SK-N-SH (cell line): ENCODE data around the gene KIF3B. TPM values are rescaled to one million over a fixed set of nuclear protein-coding genes. Genes with fewer than 3 reads are reported as not detected.

Experiments used
- CTCF ChIA-PET: fragments of 300-600, 350-600 bp; formaldehyde crosslinking; extraction: SDS; loops from one replicate; lab custom pipeline; 2021; lab: Yijun Ruan, JAX
- POLR2A ChIA-PET: fragments of 350-600 bp; sonication (Branson Sonifier 250); formaldehyde crosslinking; extraction: SDS; loops from one replicate; lab custom pipeline; 2020; ENCODE audit warnings: antibody characterized with exemption, inconsistent platforms; lab: Yijun Ruan, JAX
- DNase-seq: peaks from one replicate; pipeline ENCODE4 v3.0.0; 2012
- H2AFZ ChIP-seq: fragments of 200-600 bp; sonication (generic); 2 replicates; pipeline ENCODE4 v1.8.1; 2016; ENCODE audit warnings: antibody characterized with exemption, mild to moderate bottlenecking, low read depth
- H3F3A ChIP-seq: fragments of 200-600 bp; sonication (generic); replicated peaks from 2 replicates; pipeline ENCODE3; 2016; ENCODE audit warnings: antibody characterized with exemption, mild to moderate bottlenecking; ENCODE audit not compliant: insufficient read depth
- H3K27ac ChIP-seq, 2 experiments: fragments of 200-500 bp in 1 of 2; fragments of 200-600 bp in 1 of 2; sonication (Bioruptor generic) in 1 of 2; sonication (generic), shearing (Covaris generic) in 1 of 2; 2 replicates each; pipeline versions ENCODE4 v1.5.1 to v1.6.1; 2014 to 2016; ENCODE audit warnings: low read depth in 2 of 2, inconsistent platforms in 1 of 2, low read length in 1 of 2, mild to moderate bottlenecking in 1 of 2, mixed read lengths in 1 of 2
- H3K27me3 ChIP-seq: fragments of 200-600 bp; sonication (generic), shearing (Covaris generic); 2 replicates; pipeline ENCODE4 v1.6.1; 2016; ENCODE audit warnings: mixed run types; ENCODE audit not compliant: insufficient read depth
- H3K36me3 ChIP-seq, 2 experiments: fragments of 200-500 bp in 1 of 2; fragments of 200-600 bp in 1 of 2; sonication (Bioruptor generic) in 1 of 2; sonication (generic) in 1 of 2; replicated peaks in 1 of 2; 2 replicates each; pipeline versions ENCODE3 to v1.5.1; 2014 to 2016; ENCODE audit warnings: low read length in 1 of 2, mild to moderate bottlenecking in 1 of 2; ENCODE audit not compliant: insufficient read depth in 2 of 2, control insufficient read depth in 1 of 2
- H3K4me1 ChIP-seq, 2 experiments: fragments of 200-500 bp in 1 of 2; fragments of 200-600 bp in 1 of 2; sonication (Bioruptor generic) in 1 of 2; sonication (generic), shearing (Covaris generic) in 1 of 2; 2 replicates each; pipeline versions ENCODE4 v1.5.1 to v1.6.1; 2014 to 2016; ENCODE audit warnings: low read depth in 1 of 2, low read length in 1 of 2, mixed run types in 1 of 2; ENCODE audit not compliant: insufficient read depth in 2 of 2, control insufficient read depth in 1 of 2
- H3K4me2 ChIP-seq: fragments of 200-600 bp; sonication (generic), shearing (Covaris generic); 2 replicates; pipeline ENCODE4 v1.6.1; 2017; ENCODE audit warnings: mixed run types
- H3K4me3 ChIP-seq, 2 experiments: fragments of 200-500 bp in 1 of 2; fragments of 200-600 bp in 1 of 2; sonication (Bioruptor generic) in 1 of 2; sonication (generic), shearing (Covaris generic) in 1 of 2; 2 replicates each; pipeline versions ENCODE4 v1.5.1 to v1.8.1; 2014 to 2016; ENCODE audit warnings: low read depth in 2 of 2, inconsistent platforms in 1 of 2, low read length in 1 of 2, mild to moderate bottlenecking in 1 of 2, mixed read lengths in 1 of 2, moderate library complexity in 1 of 2
- H3K79me2 ChIP-seq: fragments of 200-600 bp; sonication (generic); 2 replicates; pipeline ENCODE4 v1.8.1; 2017; ENCODE audit warnings: mild to moderate bottlenecking; ENCODE audit not compliant: insufficient read depth
- H3K9ac ChIP-seq: fragments of 200-600 bp; sonication (generic); 2 replicates; pipeline ENCODE4 v1.6.1; 2017; ENCODE audit warnings: mixed run types
- H3K9me2 ChIP-seq: fragments of 200-600 bp; sonication (generic); 2 replicates; pipeline ENCODE4 v1.6.1; 2017; ENCODE audit warnings: mixed run types
- H3K9me3 ChIP-seq: fragments of 200-600 bp; sonication (generic); 2 replicates; pipeline ENCODE4 v1.6.1; 2017; ENCODE audit warnings: mixed run types, mild to moderate bottlenecking, moderate library complexity
- H4K20me1 ChIP-seq: fragments of 200-600 bp; sonication (generic); 2 replicates; pipeline ENCODE4 v1.6.1; 2017; ENCODE audit warnings: mild to moderate bottlenecking, mixed run types; ENCODE audit not compliant: insufficient read depth
- EZH2phosphoT487 ChIP-seq: fragments of 200-600 bp; sonication (generic); IDR thresholded peaks from 2 replicates; pipeline ENCODE4 v1.6.1; 2017; ENCODE audit warnings: low read depth, mixed run types, mild to moderate bottlenecking, antibody characterized with exemption, moderate library complexity, borderline replicate concordance
- GABPA ChIP-seq: IDR thresholded peaks from 2 replicates; pipeline ENCODE4 v1.4.0; 2012; ENCODE audit warnings: low read depth, mild to moderate bottlenecking
- GATA2 ChIP-seq: sonication (generic); formaldehyde crosslinking; IDR thresholded peaks from 2 replicates; pipeline ENCODE4 v1.5.0; 2020; ENCODE audit warnings: mild to moderate bottlenecking, missing genetic modification reagents
- JUND ChIP-seq: IDR thresholded peaks from 2 replicates; pipeline ENCODE4 v1.4.0; 2012
- MXI1 ChIP-seq: IDR thresholded peaks from 2 replicates; pipeline ENCODE4 v1.6.1; 2012; ENCODE audit warnings: mild to moderate bottlenecking, low read depth, low read length, improper control_type of control experiment
- RFX5 ChIP-seq: IDR thresholded peaks from 2 replicates; pipeline ENCODE4 v1.6.1; 2012; ENCODE audit warnings: mild to moderate bottlenecking, improper control_type of control experiment, low read length
- WGBS: methylation state at CpG from one replicate; pipeline ENCODE4 v1.1.6; 2017; ENCODE audit warnings: low lambda C conversion rate; 5-methylcytosine and 5-hydroxymethylcytosine counted together
- polyA plus RNA-seq, 3 experiments: library from polyadenylated mRNA; depleted of rRNA; stranded (reverse); fragments of >200 nt; gene quantifications; 2 replicates each; pipeline ENCODE4 v1.2.3, GENCODE V29; 2012
- TF ChIP-seq, protein P1 (sequence below): IDR thresholded peaks from 2 replicates; pipeline ENCODE4 v1.6.1; 2012; ENCODE audit warnings: mild to moderate bottlenecking, low read depth, low read length, moderate library complexity
- TF ChIP-seq, protein P2 (sequence below): fragments of 150-350 bp; IDR thresholded peaks from 2 replicates; pipeline ENCODE4 v1.6.1; 2017; ENCODE audit warnings: antibody characterized with exemption, low read length, low read depth, borderline replicate concordance
- TF ChIP-seq, protein P3 (sequence below): fragments of 150-350 bp; IDR thresholded peaks from 2 replicates; pipeline ENCODE4 v1.6.1; 2016; ENCODE audit warnings: mild to moderate bottlenecking, low read depth, low read length
- TF ChIP-seq, protein P4 (sequence below): IDR thresholded peaks from 2 replicates; pipeline ENCODE4 v1.4.0; 2012; ENCODE audit warnings: low read depth, borderline replicate concordance

The KIF3B gene
- polyA plus RNA-seq, 1 of the 3 experiments (the other 2 are of a cell fraction), result 18.6 TPM

DNA sequence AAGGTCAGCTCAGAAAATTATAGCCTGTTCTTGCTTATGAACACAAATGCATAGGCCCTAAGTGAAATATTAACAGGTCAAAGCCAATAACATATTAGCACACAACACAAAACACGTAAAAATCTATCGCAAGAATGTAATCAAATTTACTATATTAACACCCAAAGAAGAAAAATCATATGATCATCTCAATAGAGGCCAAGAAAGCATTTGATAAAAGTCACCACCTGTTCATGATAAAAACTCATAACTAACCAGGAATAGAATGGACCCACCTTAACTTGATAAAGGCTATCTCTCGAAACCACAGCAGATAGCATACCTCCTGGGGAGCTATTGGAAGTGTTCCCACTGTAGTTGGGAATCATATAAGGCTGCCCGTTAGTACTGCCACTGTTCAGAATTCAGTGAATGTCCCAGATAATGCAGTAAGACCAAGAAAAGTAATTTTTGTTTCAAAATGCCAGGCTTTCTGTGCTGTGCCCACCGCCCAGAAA is 48.2 kb upstream of the KIF3B start:
- TF ChIP-seq EZH2phosphoT487 (no peak), RFX5 (no peak), GABPA (no peak), MXI1 (no peak), JUND (no peak), GATA2 (CRISPR knock-in tag) (no peak)
- TF ChIP-seq, protein P1, sequence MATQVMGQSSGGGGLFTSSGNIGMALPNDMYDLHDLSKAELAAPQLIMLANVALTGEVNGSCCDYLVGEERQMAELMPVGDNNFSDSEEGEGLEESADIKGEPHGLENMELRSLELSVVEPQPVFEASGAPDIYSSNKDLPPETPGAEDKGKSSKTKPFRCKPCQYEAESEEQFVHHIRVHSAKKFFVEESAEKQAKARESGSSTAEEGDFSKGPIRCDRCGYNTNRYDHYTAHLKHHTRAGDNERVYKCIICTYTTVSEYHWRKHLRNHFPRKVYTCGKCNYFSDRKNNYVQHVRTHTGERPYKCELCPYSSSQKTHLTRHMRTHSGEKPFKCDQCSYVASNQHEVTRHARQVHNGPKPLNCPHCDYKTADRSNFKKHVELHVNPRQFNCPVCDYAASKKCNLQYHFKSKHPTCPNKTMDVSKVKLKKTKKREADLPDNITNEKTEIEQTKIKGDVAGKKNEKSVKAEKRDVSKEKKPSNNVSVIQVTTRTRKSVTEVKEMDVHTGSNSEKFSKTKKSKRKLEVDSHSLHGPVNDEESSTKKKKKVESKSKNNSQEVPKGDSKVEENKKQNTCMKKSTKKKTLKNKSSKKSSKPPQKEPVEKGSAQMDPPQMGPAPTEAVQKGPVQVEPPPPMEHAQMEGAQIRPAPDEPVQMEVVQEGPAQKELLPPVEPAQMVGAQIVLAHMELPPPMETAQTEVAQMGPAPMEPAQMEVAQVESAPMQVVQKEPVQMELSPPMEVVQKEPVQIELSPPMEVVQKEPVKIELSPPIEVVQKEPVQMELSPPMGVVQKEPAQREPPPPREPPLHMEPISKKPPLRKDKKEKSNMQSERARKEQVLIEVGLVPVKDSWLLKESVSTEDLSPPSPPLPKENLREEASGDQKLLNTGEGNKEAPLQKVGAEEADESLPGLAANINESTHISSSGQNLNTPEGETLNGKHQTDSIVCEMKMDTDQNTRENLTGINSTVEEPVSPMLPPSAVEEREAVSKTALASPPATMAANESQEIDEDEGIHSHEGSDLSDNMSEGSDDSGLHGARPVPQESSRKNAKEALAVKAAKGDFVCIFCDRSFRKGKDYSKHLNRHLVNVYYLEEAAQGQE, result no peak
- TF ChIP-seq, protein P2, sequence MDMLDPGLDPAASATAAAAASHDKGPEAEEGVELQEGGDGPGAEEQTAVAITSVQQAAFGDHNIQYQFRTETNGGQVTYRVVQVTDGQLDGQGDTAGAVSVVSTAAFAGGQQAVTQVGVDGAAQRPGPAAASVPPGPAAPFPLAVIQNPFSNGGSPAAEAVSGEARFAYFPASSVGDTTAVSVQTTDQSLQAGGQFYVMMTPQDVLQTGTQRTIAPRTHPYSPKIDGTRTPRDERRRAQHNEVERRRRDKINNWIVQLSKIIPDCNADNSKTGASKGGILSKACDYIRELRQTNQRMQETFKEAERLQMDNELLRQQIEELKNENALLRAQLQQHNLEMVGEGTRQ, result no peak
- TF ChIP-seq, protein P3, sequence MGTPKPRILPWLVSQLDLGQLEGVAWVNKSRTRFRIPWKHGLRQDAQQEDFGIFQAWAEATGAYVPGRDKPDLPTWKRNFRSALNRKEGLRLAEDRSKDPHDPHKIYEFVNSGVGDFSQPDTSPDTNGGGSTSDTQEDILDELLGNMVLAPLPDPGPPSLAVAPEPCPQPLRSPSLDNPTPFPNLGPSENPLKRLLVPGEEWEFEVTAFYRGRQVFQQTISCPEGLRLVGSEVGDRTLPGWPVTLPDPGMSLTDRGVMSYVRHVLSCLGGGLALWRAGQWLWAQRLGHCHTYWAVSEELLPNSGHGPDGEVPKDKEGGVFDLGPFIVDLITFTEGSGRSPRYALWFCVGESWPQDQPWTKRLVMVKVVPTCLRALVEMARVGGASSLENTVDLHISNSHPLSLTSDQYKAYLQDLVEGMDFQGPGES, result no peak
- TF ChIP-seq, protein P4, sequence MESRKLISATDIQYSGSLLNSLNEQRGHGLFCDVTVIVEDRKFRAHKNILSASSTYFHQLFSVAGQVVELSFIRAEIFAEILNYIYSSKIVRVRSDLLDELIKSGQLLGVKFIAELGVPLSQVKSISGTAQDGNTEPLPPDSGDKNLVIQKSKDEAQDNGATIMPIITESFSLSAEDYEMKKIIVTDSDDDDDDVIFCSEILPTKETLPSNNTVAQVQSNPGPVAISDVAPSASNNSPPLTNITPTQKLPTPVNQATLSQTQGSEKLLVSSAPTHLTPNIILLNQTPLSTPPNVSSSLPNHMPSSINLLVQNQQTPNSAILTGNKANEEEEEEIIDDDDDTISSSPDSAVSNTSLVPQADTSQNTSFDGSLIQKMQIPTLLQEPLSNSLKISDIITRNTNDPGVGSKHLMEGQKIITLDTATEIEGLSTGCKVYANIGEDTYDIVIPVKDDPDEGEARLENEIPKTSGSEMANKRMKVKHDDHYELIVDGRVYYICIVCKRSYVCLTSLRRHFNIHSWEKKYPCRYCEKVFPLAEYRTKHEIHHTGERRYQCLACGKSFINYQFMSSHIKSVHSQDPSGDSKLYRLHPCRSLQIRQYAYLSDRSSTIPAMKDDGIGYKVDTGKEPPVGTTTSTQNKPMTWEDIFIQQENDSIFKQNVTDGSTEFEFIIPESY, result no peak
- 94% methylated on average over 5 of the region's 5 CpGs for WGBS
- Histone ChIP-seq H3K4me2 (no peak overlapping the region), H3K79me2 (no peaks in the 10 kb centered on the region), H4K20me1 (no peaks in the 10 kb centered on the region), H3K4me3 (no peak overlapping the region), H3K27me3 (no peaks in the 10 kb centered on the region), H3K36me3 (peaks cover 22 to 47% of the 10 kb centered on the region in 2 experiments), H3K9me3 (no peaks in the 10 kb centered on the region), H3K27ac (no peak overlapping the region), H3K4me1 (no peaks in the 10 kb centered on the region), H3K9ac (no peak overlapping the region), H2AFZ (no peak overlapping the region), H3K9me2 (no peaks in the 10 kb centered on the region), H3F3A (no peaks in the 10 kb centered on the region)
- DNase-seq, result no peak
- POLR2A ChIA-PET, result no interaction called here
- CTCF ChIA-PET, result no interaction called here
